ENCODE measurements around the gene TAF5L.
"Not testable (repeated sequence)": the region's sequence is repeated elsewhere in the genome, so short reads cannot be mapped to it uniquely, and the experiment has no call there.

The TAF5L gene

GRCh38 chr1:229563241-229563640, 62.7 kb downstream of the TAF5L start:
- DNase-seq, result peak; percentile 38

GRCh38 chr1:229562686-229563085, 63.2 kb downstream of the TAF5L start:
- no peak for DNase-seq

GRCh38 chr1:229561141-229561540, 64.8 kb downstream of the TAF5L start:
- DNase-seq, result no peak

GRCh38 chr1:229560124-229560523, 65.8 kb downstream of the TAF5L start:
- not testable (repeated sequence) for DNase-seq

GRCh38 chr1:229559336-229559801, 66.6 kb downstream of the TAF5L start:
- peak; percentile 45 for DNase-seq

GRCh38 chr1:229558460-229559335, 67.2 kb downstream of the TAF5L start, which contains the start of gene ABCB10:
Gene ABCB10 (minus strand): TSS chr1:229558707. CDS start chr1:229558652, 55 bp downstream.
- DNase-seq, result peak; percentile 98

GRCh38 chr1:229557913-229558414, 68.0 kb downstream of the TAF5L start:
- peak; percentile 73 for DNase-seq

GRCh38 chr1:229557200-229557850, 68.6 kb downstream of the TAF5L start:
- DNase-seq, result peak; percentile 23

GRCh38 chr1:229554886-229555621, 70.9 kb downstream of the TAF5L start:
- DNase-seq, result no peak

- DNase-seq, result no peak
Observed at GRCh38 chr1:229553621-229554130, 72.2 kb downstream of the TAF5L start.

GRCh38 chr1:229552732-229553131, 73.2 kb downstream of the TAF5L start:
- no peak for DNase-seq

- no peak for DNase-seq
Observed at GRCh38 chr1:229550812-229551567, 74.9 kb downstream of the TAF5L start.

GRCh38 chr1:229547542-229547941, 78.4 kb downstream of the TAF5L start:
- DNase-seq, result no peak

- no peak for DNase-seq
Observed at GRCh38 chr1:229544587-229544986, 81.3 kb downstream of the TAF5L start.

All from DMS53 (cell line).